Heart right ventricle (tissue), 16 donors: ENCODE data around the gene SPEN. TPM values are rescaled to one million over a fixed set of nuclear protein-coding genes. Genes with fewer than 3 reads are reported as not detected.

Source experiments
- ATAC-seq, 8 donors: fragments of 200-7000 bp; cut with Tn5 transposase; one replicate each; pipeline ENCODE4 v1.9.1; 2020; ENCODE audit warnings: mild to moderate bottlenecking in 8 of 8, moderate library complexity in 8 of 8, moderate number of reproducible peaks in 1 of 8
- DNase-seq, 2 donors: peaks; one replicate each; pipeline ENCODE4 v3.0.0-alpha.2; 2020
- H3K27ac ChIP-seq, 10 donors: fragments of 200-600 bp; sonication (generic) in 2 of 10; one replicate each; pipeline versions ENCODE4 v1.5.0 to v1.8.0; 2020 to 2022; ENCODE audit warnings: mild to moderate bottlenecking in 3 of 10
- H3K27me3 ChIP-seq, 7 donors: fragments of 200-600 bp; one replicate each; pipeline ENCODE4 v1.8.0; 2021 to 2022; ENCODE audit warnings: mild to moderate bottlenecking in 2 of 7
- H3K36me3 ChIP-seq, 9 donors: fragments of 200-600 bp; sonication (generic) in 1 of 9; one replicate each; pipeline versions ENCODE4 v1.5.0 to v1.8.0; 2020 to 2022; ENCODE audit warnings: mild to moderate bottlenecking in 2 of 9
- H3K4me1 ChIP-seq, 9 donors: fragments of 200-600 bp; sonication (generic) in 1 of 9; one replicate each; pipeline versions ENCODE4 v1.5.0 to v1.8.0; 2020 to 2022; ENCODE audit warnings: mild to moderate bottlenecking in 4 of 9
- H3K4me3 ChIP-seq, 10 donors: fragments of 200-600 bp; sonication (generic) in 2 of 10; one replicate each; pipeline versions ENCODE4 v1.5.0 to v1.8.0; 2020 to 2022; ENCODE audit warnings: mild to moderate bottlenecking in 7 of 10, moderate library complexity in 2 of 10
- H3K9me3 ChIP-seq, 11 donors: fragments of 200-600 bp in 10 of 11; sonication (generic) in 2 of 11; one replicate each; pipeline versions ENCODE4 v1.5.0 to v1.8.0; 2013 to 2022; ENCODE audit warnings: mild to moderate bottlenecking in 2 of 11, control low read depth in 1 of 11, moderate library complexity in 1 of 11
- CTCF ChIP-seq, 9 donors: fragments of 200-600 bp; sonication (generic) in 2 of 9; IDR thresholded peaks; one replicate each; pipeline versions ENCODE4 v1.5.0 to v1.8.0; 2021 to 2022; ENCODE audit warnings: antibody characterized with exemption in 9 of 9, mild to moderate bottlenecking in 5 of 9, moderate library complexity in 1 of 9
- WGBS, 2 donors: extraction: QIAGEN DNeasy Blood & Tissue Kit; methylation state at CpG; one replicate each; pipeline ENCODE4 v1.1.7; 2013; ENCODE audit warnings: inconsistent platforms in 1 of 2; 5-methylcytosine and 5-hydroxymethylcytosine counted together
- intact Hi-C, 10 donors: fragments of 100-400 bp; cut with DNase I; formaldehyde crosslinking; loops; one replicate each; pipeline versions ENCODE4 v1.11.1 to v1.14.2; 2022
- polyA plus RNA-seq, 2 donors: library from polyadenylated mRNA; stranded (reverse); fragments of 200-250 nt; gene quantifications; one replicate each; pipeline ENCODE4 v1.2.3, GENCODE V29; 2013
- total RNA-seq, 10 donors: library from RNA; stranded (reverse); fragmentation: NEBNext Ultra II Directional in 3 of 10; extraction: Animal tissue kit (Norgen Biotek cat#: 25700) in 3 of 10; gene quantifications; one replicate each; pipeline versions ENCODE4 v1.2.1 to v1.2.4, GENCODE V29; 2021 to 2023
- donor health status: Arrhythmogenic right ventricular cardiomyopathy.
- donor health status: ischemic (EF 13 %, LVEDD 7.1; RV severe dilation, severe dysfunction).
- donor health status: healthy with polysubstance abuse.
- donor health status: DM: no; HTN: yes; CAD: no.
- donor health status: DM: no; HTN: no; CAD: no.
- donor health status: ischemic (EF 25% LVEDD 6.9; RV normal size, moderate dysfunction).
- donor health status: ischemic (EF 25% LVEDD 5.7; RV mildly dilated, moderate dysfunction).
- donor health status: healthy.
- donor health status: DM: yes; HTN: yes; CAD: no.
- donor health status: Ischemic cardiomyopathy.
- donor health status: ischemic (EF 35%, LVEDD 5.7; RV mildly dilated, moderate dysfunction).
- donor health status: nonischemic (EF 11% LVEDD 7.7; RV severe dilation, severe dysfunction).
- donor health status: DM: yes; HTN: yes; CAD: no.
- donor health status: PGD.
- donor health status: ischemic (EF 29% LVEDD 5.4; RV normal size, mild dysfunction).
- donor health status: nonischemic (EF 23%, LVEDD 6.1; RV moderate dilation, normal function).

SPEN gene
- total and polyA plus RNA-seq, 12 donors = 11.2 to 34.4 (median 27.1) TPM

GRCh38 chr1:15958793-15959192 is 111.3 kb downstream of the SPEN start:
- peaks cover 0 to 19% (median 0%) of the 10 kb centered on the region in 9 donors for H3K36me3 ChIP-seq
- peak overlapping the region in 2 of 10 donors; percentile 19 to 47 for H3K27ac ChIP-seq
- no peak overlapping the region for H3K4me3 ChIP-seq
- ATAC-seq = no peak
- no peaks in the 10 kb centered on the region for H3K27me3 ChIP-seq
- peak in 1 of 9 donors; percentile 9 for TF ChIP-seq CTCF (IDR thresholded peaks at IDR 0.05)
- no peaks in the 10 kb centered on the region for H3K9me3 ChIP-seq
- peaks cover 6 to 70% (median 37%) of the 10 kb centered on the region in 9 donors for H3K4me1 ChIP-seq
- DNase-seq = no peak
- intact Hi-C loops = no loop called here

GRCh38 chr1:15959424-15959823 is 111.9 kb downstream of the SPEN start:
- peaks cover 5 to 70% (median 31%) of the 10 kb centered on the region in 9 donors for H3K4me1 ChIP-seq
- TF ChIP-seq CTCF (IDR thresholded peaks at IDR 0.05) = no peak
- no peak overlapping the region for H3K4me3 ChIP-seq
- H3K36me3 ChIP-seq = peaks cover 0 to 19% (median 0%) of the 10 kb centered on the region in 9 donors
- H3K27me3 ChIP-seq = no peaks in the 10 kb centered on the region
- no peak for ATAC-seq
- intact Hi-C loops = no loop called here
- DNase-seq = no peak
- peak overlapping the region in 1 of 10 donors; percentile 47 for H3K27ac ChIP-seq
- no peaks in the 10 kb centered on the region for H3K9me3 ChIP-seq

GRCh38 chr1:15959827-15960446 is 112.4 kb downstream of the SPEN start:
- Histone ChIP-seq H3K4me3 (no peak overlapping the region), H3K36me3 (peaks cover 0 to 19% (median 0%) of the 10 kb centered on the region in 9 donors), H3K9me3 (no peaks in the 10 kb centered on the region), H3K27ac (no peak overlapping the region), H3K4me1 (peaks cover 5 to 70% (median 28%) of the 10 kb centered on the region in 9 donors), H3K27me3 (no peaks in the 10 kb centered on the region)
- DNase-seq (no peak), ATAC-seq (no peak)
- TF ChIP-seq CTCF (IDR thresholded peaks at IDR 0.05) = no peak
- WGBS, 2 donors = 75 to 90% methylated on average over 8 of the region's 8 CpGs
- intact Hi-C loops = loop anchor here in 2 of 10 donors (10.0 kb wide), 2 partner anchors 55 to 135 kb away; no protein-coding TSS in a partner anchor

GRCh38 chr1:15960808-15961207 is 113.3 kb downstream of the SPEN start:
- DNase-seq (no peak), ATAC-seq (no peak)
- intact Hi-C loops = loop anchor here in 2 of 10 donors (10.0 kb wide), 2 partner anchors 56 to 136 kb away; no protein-coding TSS in a partner anchor
- no peak for TF ChIP-seq CTCF (IDR thresholded peaks at IDR 0.05)
- no peaks in the 10 kb centered on the region for H3K27me3 ChIP-seq
- H3K36me3 ChIP-seq = peaks cover 0 to 19% (median 0%) of the 10 kb centered on the region in 9 donors
- H3K4me3 ChIP-seq = no peak overlapping the region
- H3K4me1 ChIP-seq = peaks cover 8 to 72% (median 35%) of the 10 kb centered on the region in 9 donors
- H3K9me3 ChIP-seq = no peaks in the 10 kb centered on the region
- WGBS, 2 donors = 96 to 98% methylated on average over 5 of the region's 5 CpGs
- no peak overlapping the region for H3K27ac ChIP-seq
